ENCODE data around the gene CALCR.
A peak's percentile ranks its signal among the peaks of the same experiment; 100 is the strongest.

CALCR gene

GRCh38 chr7:93558705-93559614, 15.6 kb downstream of the CALCR start:
- Histone ChIP-seq H3K4me1 (ENCODE audit: control insufficient read depth, insufficient read depth, low read length) (no peaks in the 10 kb centered on the region), H3K9ac (ENCODE audit: low read length) (no peak overlapping the region), H3K4me3 (ENCODE audit: low read length) (no peak overlapping the region), H3K36me3 (ENCODE audit: control insufficient read depth, insufficient read depth, low read length, severe bottlenecking) (no peaks in the 10 kb centered on the region), H3K27me3 (replicated peaks; ENCODE audit: control insufficient read depth, insufficient read depth, low read length) (no peaks in the 10 kb centered on the region), H3K9me3 (ENCODE audit: control insufficient read depth, low read length) (no peaks in the 10 kb centered on the region)
- no peak for DNase-seq (ENCODE audit: low read depth)

- no peak overlapping the region for H3K4me3 ChIP-seq (ENCODE audit: low read length)
- no peaks in the 10 kb centered on the region for H3K4me1 ChIP-seq (ENCODE audit: control insufficient read depth, insufficient read depth, low read length)
- no peak for DNase-seq (ENCODE audit: low read depth)
- H3K9ac ChIP-seq (ENCODE audit: low read length), result no peak overlapping the region
- no peaks in the 10 kb centered on the region for H3K9me3 ChIP-seq (ENCODE audit: control insufficient read depth, low read length)
- peaks cover 3% of the 10 kb centered on the region for H3K27me3 ChIP-seq (replicated peaks; ENCODE audit: control insufficient read depth, insufficient read depth, low read length)
- H3K36me3 ChIP-seq (ENCODE audit: control insufficient read depth, insufficient read depth, low read length, severe bottlenecking), result no peaks in the 10 kb centered on the region
Measured at GRCh38 chr7:93551931-93552330, 22.6 kb downstream of the CALCR start.

GRCh38 chr7:93551063-93551895, 23.2 kb downstream of the CALCR start:
- no peak overlapping the region for H3K9ac ChIP-seq (ENCODE audit: low read length)
- no peaks in the 10 kb centered on the region for H3K36me3 ChIP-seq (ENCODE audit: control insufficient read depth, insufficient read depth, low read length, severe bottlenecking)
- peak; percentile 84 for DNase-seq (ENCODE audit: low read depth)
- no peak overlapping the region for H3K4me3 ChIP-seq (ENCODE audit: low read length)
- no peaks in the 10 kb centered on the region for H3K9me3 ChIP-seq (ENCODE audit: control insufficient read depth, low read length)
- no peaks in the 10 kb centered on the region for H3K4me1 ChIP-seq (ENCODE audit: control insufficient read depth, insufficient read depth, low read length)
- peaks cover 3% of the 10 kb centered on the region for H3K27me3 ChIP-seq (replicated peaks; ENCODE audit: control insufficient read depth, insufficient read depth, low read length)

GRCh38 chr7:93547716-93548115, 26.8 kb downstream of the CALCR start:
- Histone ChIP-seq H3K9ac (ENCODE audit: low read length) (no peak overlapping the region), H3K36me3 (ENCODE audit: control insufficient read depth, insufficient read depth, low read length, severe bottlenecking) (no peaks in the 10 kb centered on the region), H3K4me1 (ENCODE audit: control insufficient read depth, insufficient read depth, low read length) (no peaks in the 10 kb centered on the region), H3K4me3 (ENCODE audit: low read length) (no peak overlapping the region), H3K9me3 (ENCODE audit: control insufficient read depth, low read length) (no peaks in the 10 kb centered on the region), H3K27me3 (replicated peaks; ENCODE audit: control insufficient read depth, insufficient read depth, low read length) (no peaks in the 10 kb centered on the region)
- DNase-seq (ENCODE audit: low read depth), result peak; percentile 7

GRCh38 chr7:93544691-93545090, 29.8 kb downstream of the CALCR start:
- DNase-seq (ENCODE audit: low read depth), result no peak
- no peaks in the 10 kb centered on the region for H3K36me3 ChIP-seq (ENCODE audit: control insufficient read depth, insufficient read depth, low read length, severe bottlenecking)
- no peaks in the 10 kb centered on the region for H3K4me1 ChIP-seq (ENCODE audit: control insufficient read depth, insufficient read depth, low read length)
- no peak overlapping the region for H3K9ac ChIP-seq (ENCODE audit: low read length)
- no peaks in the 10 kb centered on the region for H3K9me3 ChIP-seq (ENCODE audit: control insufficient read depth, low read length)
- H3K4me3 ChIP-seq (ENCODE audit: low read length), result no peak overlapping the region
- H3K27me3 ChIP-seq (replicated peaks; ENCODE audit: control insufficient read depth, insufficient read depth, low read length), result no peaks in the 10 kb centered on the region

- DNase-seq (ENCODE audit: low read depth), result no peak
- H3K9ac ChIP-seq (ENCODE audit: low read length), result no peak overlapping the region
- H3K27me3 ChIP-seq (replicated peaks; ENCODE audit: control insufficient read depth, insufficient read depth, low read length), result no peaks in the 10 kb centered on the region
- no peaks in the 10 kb centered on the region for H3K9me3 ChIP-seq (ENCODE audit: control insufficient read depth, low read length)
- H3K4me1 ChIP-seq (ENCODE audit: control insufficient read depth, insufficient read depth, low read length), result no peaks in the 10 kb centered on the region
- H3K4me3 ChIP-seq (ENCODE audit: low read length), result no peak overlapping the region
- H3K36me3 ChIP-seq (ENCODE audit: control insufficient read depth, insufficient read depth, low read length, severe bottlenecking), result no peaks in the 10 kb centered on the region
Measured at GRCh38 chr7:93538061-93538460, 36.5 kb downstream of the CALCR start.

GRCh38 chr7:93535616-93536015, 38.9 kb downstream of the CALCR start:
- Histone ChIP-seq H3K4me3 (ENCODE audit: low read length) (no peak overlapping the region), H3K4me1 (ENCODE audit: control insufficient read depth, insufficient read depth, low read length) (no peaks in the 10 kb centered on the region), H3K27me3 (replicated peaks; ENCODE audit: control insufficient read depth, insufficient read depth, low read length) (no peaks in the 10 kb centered on the region), H3K9me3 (ENCODE audit: control insufficient read depth, low read length) (no peaks in the 10 kb centered on the region), H3K9ac (ENCODE audit: low read length) (no peak overlapping the region), H3K36me3 (ENCODE audit: control insufficient read depth, insufficient read depth, low read length, severe bottlenecking) (no peaks in the 10 kb centered on the region)
- DNase-seq (ENCODE audit: low read depth), result no peak

GRCh38 chr7:93530701-93531100, 43.8 kb downstream of the CALCR start:
- H3K27me3 ChIP-seq (replicated peaks; ENCODE audit: control insufficient read depth, insufficient read depth, low read length), result no peaks in the 10 kb centered on the region
- H3K36me3 ChIP-seq (ENCODE audit: control insufficient read depth, insufficient read depth, low read length, severe bottlenecking), result no peaks in the 10 kb centered on the region
- DNase-seq (ENCODE audit: low read depth), result no peak
- H3K9ac ChIP-seq (ENCODE audit: low read length), result no peak overlapping the region
- no peak overlapping the region for H3K4me3 ChIP-seq (ENCODE audit: low read length)
- H3K4me1 ChIP-seq (ENCODE audit: control insufficient read depth, insufficient read depth, low read length), result no peaks in the 10 kb centered on the region
- no peaks in the 10 kb centered on the region for H3K9me3 ChIP-seq (ENCODE audit: control insufficient read depth, low read length)

- Histone ChIP-seq H3K4me3 (ENCODE audit: low read length) (no peak overlapping the region), H3K9ac (ENCODE audit: low read length) (no peak overlapping the region), H3K36me3 (ENCODE audit: control insufficient read depth, insufficient read depth, low read length, severe bottlenecking) (no peaks in the 10 kb centered on the region), H3K9me3 (ENCODE audit: control insufficient read depth, low read length) (no peaks in the 10 kb centered on the region), H3K27me3 (replicated peaks; ENCODE audit: control insufficient read depth, insufficient read depth, low read length) (no peaks in the 10 kb centered on the region), H3K4me1 (ENCODE audit: control insufficient read depth, insufficient read depth, low read length) (no peaks in the 10 kb centered on the region)
- no peak for DNase-seq (ENCODE audit: low read depth)
Measured at GRCh38 chr7:93516834-93517233, 57.7 kb downstream of the CALCR start.

GRCh38 chr7:93515144-93515543, 59.4 kb downstream of the CALCR start:
- Histone ChIP-seq H3K4me3 (ENCODE audit: low read length) (no peak overlapping the region), H3K27me3 (replicated peaks; ENCODE audit: control insufficient read depth, insufficient read depth, low read length) (no peaks in the 10 kb centered on the region), H3K36me3 (ENCODE audit: control insufficient read depth, insufficient read depth, low read length, severe bottlenecking) (no peaks in the 10 kb centered on the region), H3K4me1 (ENCODE audit: control insufficient read depth, insufficient read depth, low read length) (no peaks in the 10 kb centered on the region), H3K9ac (ENCODE audit: low read length) (no peak overlapping the region), H3K9me3 (ENCODE audit: control insufficient read depth, low read length) (no peaks in the 10 kb centered on the region)
- DNase-seq (ENCODE audit: low read depth), result peak; percentile 3

GRCh38 chr7:93509303-93509702, 65.2 kb downstream of the CALCR start:
- Histone ChIP-seq H3K9me3 (ENCODE audit: control insufficient read depth, low read length) (no peaks in the 10 kb centered on the region), H3K36me3 (ENCODE audit: control insufficient read depth, insufficient read depth, low read length, severe bottlenecking) (no peaks in the 10 kb centered on the region), H3K4me3 (ENCODE audit: low read length) (no peak overlapping the region), H3K4me1 (ENCODE audit: control insufficient read depth, insufficient read depth, low read length) (no peaks in the 10 kb centered on the region), H3K27me3 (replicated peaks; ENCODE audit: control insufficient read depth, insufficient read depth, low read length) (no peaks in the 10 kb centered on the region), H3K9ac (ENCODE audit: low read length) (no peak overlapping the region)
- DNase-seq (ENCODE audit: low read depth), result no peak
